Parathyroid adenoma (tissue), 2 donors: Measurements from ENCODE around the gene C1QTNF12.

Experiments
- H2AFZ ChIP-seq: fragments of 300-600 bp; sonication (generic); one replicate; pipeline ENCODE4 v1.7.0; 2017; ENCODE audit warnings: antibody characterized with exemption, mild to moderate bottlenecking
- H3K27ac ChIP-seq: fragments of 300-600 bp; sonication (generic); one replicate; pipeline ENCODE4 v1.7.0; 2017
- H3K27me3 ChIP-seq: fragments of 300-600 bp; sonication (generic); one replicate; pipeline ENCODE4 v1.7.0; 2017; ENCODE audit warnings: low read length; ENCODE audit not compliant: control insufficient read depth, insufficient read depth
- H3K36me3 ChIP-seq: fragments of 300-600 bp; sonication (generic); one replicate; pipeline ENCODE4 v1.7.0; 2017; ENCODE audit warnings: low read length; ENCODE audit not compliant: control insufficient read depth, insufficient read depth
- H3K4me1 ChIP-seq: fragments of 300-600 bp; sonication (generic); one replicate; pipeline ENCODE4 v1.7.0; 2017; ENCODE audit warnings: control low read depth
- H3K4me2 ChIP-seq: fragments of 300-600 bp; sonication (generic); one replicate; pipeline ENCODE4 v1.7.0; 2017; ENCODE audit warnings: low read length
- H3K4me3 ChIP-seq: fragments of 300-600 bp; sonication (generic); one replicate; pipeline ENCODE4 v1.7.0; 2017; ENCODE audit warnings: low read depth, low read length
- H3K79me2 ChIP-seq: fragments of 300-600 bp; sonication (generic); one replicate; pipeline ENCODE4 v1.7.0; 2017; ENCODE audit warnings: control low read depth
- H3K9ac ChIP-seq: fragments of 300-600 bp; sonication (generic); one replicate; pipeline ENCODE4 v1.7.0; 2017; ENCODE audit warnings: mild to moderate bottlenecking
- H3K9me3 ChIP-seq: fragments of 300-600 bp; sonication (generic); one replicate; pipeline ENCODE4 v1.7.0; 2017; ENCODE audit warnings: low read length; ENCODE audit not compliant: control insufficient read depth
- CTCF ChIP-seq: fragments of 300-600 bp; sonication (generic); IDR thresholded peaks from one replicate; pipeline ENCODE4 v1.7.0; 2017; ENCODE audit warnings: antibody characterized with exemption, mild to moderate bottlenecking
- donor health status: primary hyperparathyroidism.

The C1QTNF12 gene

DNA sequence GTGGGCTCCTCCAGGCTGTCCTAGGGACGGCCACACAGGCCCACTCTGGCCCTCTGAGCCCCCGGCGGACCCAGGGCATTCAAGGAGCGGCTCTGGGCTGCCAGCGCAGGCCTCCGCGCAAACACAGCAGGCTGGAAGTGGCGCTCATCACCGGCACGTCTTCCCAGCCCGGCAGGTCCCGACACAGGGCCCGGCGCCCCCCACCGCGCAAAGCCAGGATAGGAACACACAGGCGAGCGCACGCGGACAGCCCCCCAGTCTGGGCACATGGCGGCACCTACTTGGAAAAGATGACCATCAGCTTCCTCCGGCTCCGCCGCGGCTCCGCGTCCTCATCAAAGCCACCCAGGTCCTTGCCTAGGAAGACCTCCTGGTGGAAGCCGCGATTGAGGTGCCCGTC lies 18.3 kb downstream of the C1QTNF12 start:
- TF ChIP-seq CTCF: no peak
- H3K9ac ChIP-seq: no peak overlapping the region
- H3K79me2 ChIP-seq: peaks cover 33% of the 10 kb centered on the region
- peaks cover 5% of the 10 kb centered on the region for H3K4me1 ChIP-seq
- no peak overlapping the region for H3K4me2 ChIP-seq
- H3K36me3 ChIP-seq: no peaks in the 10 kb centered on the region
- no peaks in the 10 kb centered on the region for H3K27me3 ChIP-seq
- H3K4me3 ChIP-seq: no peak overlapping the region
- H3K9me3 ChIP-seq: no peaks in the 10 kb centered on the region
- H3K27ac ChIP-seq: no peak overlapping the region
- no peak overlapping the region for H2AFZ ChIP-seq

GRCh38 chr1:1227386-1227785 lies 19.1 kb downstream of the C1QTNF12 start:
- H3K36me3 ChIP-seq: no peaks in the 10 kb centered on the region
- H3K9ac ChIP-seq: no peak overlapping the region
- no peak overlapping the region for H3K27ac ChIP-seq
- no peak for TF ChIP-seq CTCF
- peaks cover 33% of the 10 kb centered on the region for H3K79me2 ChIP-seq
- no peaks in the 10 kb centered on the region for H3K27me3 ChIP-seq
- no peak overlapping the region for H2AFZ ChIP-seq
- H3K4me3 ChIP-seq: no peak overlapping the region
- peaks cover 5% of the 10 kb centered on the region for H3K4me1 ChIP-seq
- H3K4me2 ChIP-seq: no peak overlapping the region
- H3K9me3 ChIP-seq: no peaks in the 10 kb centered on the region

- Histone ChIP-seq H3K9me3 (no peaks in the 10 kb centered on the region), H2AFZ (no peak overlapping the region), H3K4me2 (no peak overlapping the region), H3K36me3 (no peaks in the 10 kb centered on the region), H3K9ac (no peak overlapping the region), H3K27me3 (no peaks in the 10 kb centered on the region), H3K79me2 (peaks cover 33% of the 10 kb centered on the region), H3K4me3 (no peak overlapping the region), H3K4me1 (peaks cover 5% of the 10 kb centered on the region), H3K27ac (no peak overlapping the region)
- TF ChIP-seq CTCF: no peak
Measured at GRCh38 chr1:1226566-1227362, 19.8 kb downstream of the C1QTNF12 start.

DNA sequence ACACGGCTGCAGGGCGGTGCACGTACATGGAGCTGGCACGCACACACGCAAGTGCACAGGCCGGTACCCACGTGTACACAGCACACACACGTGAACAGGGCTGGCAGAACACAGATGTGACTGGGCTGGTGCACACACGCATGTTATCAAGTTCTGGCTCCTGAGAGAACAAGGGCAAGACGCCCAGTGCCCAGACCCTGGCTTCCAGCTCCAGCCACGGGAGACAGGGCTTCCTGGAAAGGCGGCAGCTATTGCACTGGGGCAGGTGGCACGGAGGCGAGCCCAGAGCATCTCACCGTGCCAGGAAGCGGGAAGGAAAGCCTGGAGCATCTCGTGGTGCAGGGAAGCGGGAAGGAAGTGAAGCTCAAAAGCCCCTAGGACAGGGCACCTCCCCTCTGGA lies 20.6 kb downstream of the C1QTNF12 start:
- Histone ChIP-seq H3K4me3 (no peak overlapping the region), H3K4me2 (no peak overlapping the region), H3K9ac (no peak overlapping the region), H3K79me2 (peaks cover 31% of the 10 kb centered on the region), H3K9me3 (no peaks in the 10 kb centered on the region), H3K27ac (no peak overlapping the region), H2AFZ (no peak overlapping the region), H3K27me3 (no peaks in the 10 kb centered on the region), H3K36me3 (no peaks in the 10 kb centered on the region), H3K4me1 (peaks cover 5% of the 10 kb centered on the region)
- TF ChIP-seq CTCF: no peak
